A204.1 (cell line): ENCODE results near the gene DEFB112.

Source experiments
- FAIRE-seq: peaks from 2 replicates; lab custom pipeline; 2012; peaks lifted over from hg19 to GRCh38; lab: Jason Lieb, UNC

DEFB112 gene

DNA sequence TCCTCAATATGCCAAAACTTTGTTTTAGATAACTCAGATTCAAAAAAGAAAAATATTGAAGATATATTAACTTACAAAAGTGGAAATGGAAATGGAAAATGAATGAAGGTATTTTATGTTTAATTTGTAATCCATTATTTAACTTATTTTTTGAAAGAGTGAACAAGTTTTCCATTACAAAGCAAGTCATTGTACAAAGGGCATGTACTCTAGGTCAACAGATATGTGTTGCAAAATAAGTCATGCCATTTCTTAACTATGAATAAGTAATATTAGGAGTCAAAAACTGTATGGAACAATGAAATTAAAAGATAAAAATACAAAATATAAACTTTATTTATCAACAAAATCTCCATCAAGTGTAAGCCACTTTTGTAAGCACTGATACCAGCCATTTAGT is 54.5 kb downstream of the DEFB112 start:
- no peak for FAIRE-seq
